Stimulated activated CD4-positive, alpha-beta T cell treated with anti-CD3 and anti-CD28 coated beads, Interleukin-15, amount 100 ng/mL, for 48 hours (primary cell): Measurements from ENCODE around the gene SNRNP200.

Source experiments
- DNase-seq, 2 donors: peaks; one replicate each; pipeline ENCODE4 v3.0.0-alpha.2; 2020; ENCODE audit warnings: low read depth in 2 of 2

Gene SNRNP200

DNA sequence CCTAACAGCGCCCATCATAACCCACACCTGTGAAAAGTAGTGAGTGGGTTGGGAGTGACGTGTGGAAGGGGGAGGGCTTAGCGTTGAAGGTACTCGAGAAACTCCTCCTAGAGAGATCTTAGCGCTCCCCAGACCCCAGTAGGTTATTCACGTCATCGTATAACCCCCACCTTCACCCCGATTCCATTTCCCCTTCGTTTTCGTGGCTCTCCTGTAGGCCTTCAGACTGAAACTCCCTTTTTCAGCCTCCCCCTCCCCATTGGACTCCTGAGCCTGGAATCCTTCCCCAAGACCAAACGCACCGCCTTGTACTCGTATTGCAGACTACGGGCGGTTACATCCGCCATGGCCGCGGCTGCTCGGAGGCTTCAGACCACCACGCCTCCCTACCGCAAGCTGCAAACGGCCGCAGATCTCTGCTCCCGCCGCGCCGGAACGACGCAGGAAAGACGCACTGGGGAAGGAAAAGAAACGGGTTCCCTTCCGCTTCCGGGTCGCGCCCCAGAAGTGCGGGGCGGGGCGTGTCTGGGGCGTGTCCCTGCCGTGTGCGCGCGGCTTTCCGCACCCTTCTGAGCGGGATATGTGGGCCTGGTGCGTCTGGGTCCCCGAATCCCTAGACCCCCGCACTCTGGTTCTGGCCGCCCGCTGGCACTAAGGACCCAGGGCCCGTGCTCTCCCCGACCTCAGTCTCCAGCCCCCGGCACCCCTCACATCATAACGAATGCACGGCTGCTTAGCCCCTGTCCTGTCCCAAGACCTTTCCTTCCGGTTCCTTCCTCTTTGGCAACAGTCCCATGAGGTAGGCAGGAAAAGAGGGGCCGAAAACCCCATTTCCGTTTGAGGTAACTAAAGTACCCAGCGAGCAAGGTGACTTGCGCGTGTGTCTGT lies at the start of gene SNRNP200:
Gene SNRNP200, minus strand, starts transcription at position 456 of the 888 bp plus-strand sequence. Its CDS starts 109 bp downstream, at position 347.
- peak; percentile 88 to 89 for DNase-seq

DNA sequence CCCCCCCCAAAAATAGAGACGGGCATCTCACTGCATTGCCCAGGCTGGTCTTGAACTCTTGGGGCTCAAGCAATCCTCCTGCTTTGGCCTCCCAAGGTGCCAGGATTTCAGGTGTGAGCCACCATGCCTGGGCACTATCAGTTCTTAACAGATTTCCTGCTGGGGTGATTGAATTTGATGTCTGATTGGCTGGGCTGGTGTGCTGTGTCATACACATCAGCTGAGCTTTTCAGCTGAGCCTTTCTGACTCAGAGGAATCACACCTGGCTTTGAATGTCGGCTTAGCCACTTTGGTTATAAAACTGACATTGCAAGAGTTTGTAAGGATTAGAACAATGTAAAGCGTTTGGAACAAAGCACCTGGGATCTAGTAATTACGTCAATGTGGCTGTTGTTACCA lies 49.1 kb upstream of the SNRNP200 start:
- DNase-seq, result no peak

DNA sequence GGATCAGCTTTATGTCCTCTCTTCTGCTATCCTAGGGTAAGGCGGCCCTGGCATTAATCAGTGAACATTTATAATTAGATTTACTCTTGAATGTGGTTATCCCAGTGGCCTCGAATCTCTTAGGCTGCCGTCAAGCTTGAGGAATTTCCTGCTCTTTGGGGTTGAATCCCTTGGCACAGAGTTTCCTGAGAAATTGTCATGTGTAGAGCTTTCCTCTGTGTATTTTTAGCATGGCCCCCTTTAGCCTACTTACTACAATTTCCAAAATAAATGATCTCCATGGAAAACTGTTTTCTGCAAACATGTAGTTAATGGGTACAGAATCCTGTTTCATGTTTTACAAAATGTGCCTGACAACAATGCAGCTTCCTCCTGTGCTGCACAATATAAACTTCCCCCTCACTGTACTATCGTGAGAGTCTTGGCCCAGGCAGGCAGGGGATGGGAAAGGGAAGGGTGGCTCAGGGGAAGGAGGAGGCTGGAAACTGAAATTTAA lies 48.3 kb upstream of the SNRNP200 start:
- no peak for DNase-seq

DNA sequence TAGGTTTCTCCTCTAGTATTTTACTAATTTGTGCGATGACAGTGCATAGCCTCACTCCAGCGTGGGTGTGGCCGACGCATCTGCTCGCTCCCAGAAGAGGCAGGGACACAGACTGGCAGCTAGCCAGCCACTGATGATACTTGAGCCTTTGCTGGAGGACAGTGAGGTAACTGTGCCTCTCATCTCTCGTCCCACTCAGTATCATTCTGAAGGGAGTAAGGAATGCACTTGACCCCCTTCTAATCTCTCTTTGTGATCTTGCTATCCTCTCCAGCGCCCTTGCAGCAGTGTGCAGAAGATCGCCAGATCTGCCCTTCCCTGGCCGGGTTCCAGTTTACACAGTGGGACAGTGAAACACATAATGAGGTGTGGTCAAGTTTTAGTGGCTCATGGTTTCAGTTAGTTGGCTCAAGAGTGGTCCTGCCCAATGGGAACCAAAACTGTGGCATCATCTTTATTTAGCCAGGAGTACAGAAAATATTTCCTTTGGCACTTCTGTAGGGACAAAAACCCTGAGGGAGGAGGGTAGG lies 47.8 kb upstream of the SNRNP200 start:
- DNase-seq, result no peak

DNA sequence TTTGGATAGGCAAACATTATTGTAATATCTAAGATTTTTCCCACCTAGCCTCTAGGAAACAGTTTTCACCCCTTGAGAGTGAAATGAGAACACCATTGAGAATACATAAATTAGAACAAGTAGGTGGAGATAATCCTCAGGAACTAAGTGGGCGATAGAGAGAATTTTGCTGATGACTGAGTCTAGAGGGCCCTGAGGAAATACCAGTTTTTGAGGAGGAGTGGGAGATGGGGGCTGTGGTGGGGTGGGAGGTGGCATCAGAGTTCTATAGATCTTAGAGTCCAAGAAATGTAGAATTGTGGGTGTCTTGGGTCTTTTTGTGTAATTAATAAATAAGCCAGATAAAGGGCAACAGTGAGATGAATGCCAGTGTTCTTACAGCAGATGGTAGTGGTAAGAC lies 42.0 kb upstream of the SNRNP200 start:
- no peak for DNase-seq

DNA sequence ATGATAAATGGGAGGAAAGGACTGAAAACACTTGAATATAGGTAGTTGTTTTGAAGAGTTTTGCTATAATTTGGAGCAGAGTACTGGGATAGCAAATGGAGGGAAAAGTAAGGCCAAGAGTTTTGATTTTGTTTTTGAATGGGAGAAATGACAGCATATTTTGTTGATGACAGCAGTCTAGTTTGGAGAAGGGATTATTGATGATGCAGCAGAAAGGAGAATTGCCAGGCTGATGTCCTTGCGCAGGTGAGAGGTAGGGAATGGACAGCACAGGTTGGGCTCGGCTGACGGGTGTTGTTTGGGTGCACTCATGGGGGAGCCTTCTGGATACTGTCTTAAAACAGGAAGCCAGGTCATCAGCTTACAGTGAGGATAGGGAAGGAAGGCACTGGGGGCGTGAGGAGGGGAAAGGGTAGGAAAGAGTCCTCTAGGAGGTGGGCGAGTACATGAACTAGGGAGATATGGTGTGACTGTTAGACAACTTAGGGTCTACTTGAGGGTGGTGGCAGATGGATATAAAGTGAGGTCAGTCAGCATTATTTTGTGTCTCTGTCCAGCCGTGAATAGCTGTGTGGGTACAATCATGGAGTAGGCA lies 40.6 kb upstream of the SNRNP200 start:
- DNase-seq, result no peak

DNA sequence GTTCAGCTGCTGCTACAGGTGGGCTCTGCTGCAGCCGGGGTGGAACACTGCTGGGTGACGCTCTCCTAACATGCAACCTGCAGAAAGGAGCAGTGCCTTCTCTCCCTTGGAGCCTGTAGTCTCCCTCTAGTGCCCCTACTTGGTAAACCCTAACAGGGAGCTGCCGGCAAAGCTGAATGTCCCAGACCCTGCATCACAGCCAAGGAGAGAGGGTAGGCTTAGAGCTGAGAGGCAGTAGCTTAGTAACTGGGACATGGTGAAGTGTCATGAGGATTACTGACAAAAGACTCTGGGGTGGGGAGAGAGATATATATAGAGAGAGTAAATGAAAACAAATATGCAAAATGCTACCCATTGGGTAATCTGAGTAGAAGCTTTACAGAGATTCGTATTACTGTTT lies 40.1 kb upstream of the SNRNP200 start:
- DNase-seq, result no peak

DNA sequence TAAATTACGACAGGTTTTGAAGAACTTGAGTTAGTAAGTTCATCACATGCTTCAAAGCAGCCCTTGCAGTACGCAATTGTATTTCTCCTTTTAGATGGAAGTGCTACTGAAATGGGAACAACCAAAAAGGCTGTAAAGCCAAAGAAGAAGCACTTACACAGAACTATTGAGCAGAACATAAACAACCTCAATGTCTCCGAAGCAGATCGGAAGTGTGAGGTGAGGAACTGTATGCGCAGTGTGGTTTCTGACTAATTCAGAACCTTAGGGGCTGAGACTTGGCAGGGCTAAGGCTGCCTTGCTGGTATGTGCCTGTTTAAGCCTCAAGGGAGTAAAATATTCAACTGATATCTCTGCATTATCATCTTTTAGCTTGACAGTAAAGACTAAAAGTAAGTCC lies 38.7 kb upstream of the SNRNP200 start:
- no peak for DNase-seq

DNA sequence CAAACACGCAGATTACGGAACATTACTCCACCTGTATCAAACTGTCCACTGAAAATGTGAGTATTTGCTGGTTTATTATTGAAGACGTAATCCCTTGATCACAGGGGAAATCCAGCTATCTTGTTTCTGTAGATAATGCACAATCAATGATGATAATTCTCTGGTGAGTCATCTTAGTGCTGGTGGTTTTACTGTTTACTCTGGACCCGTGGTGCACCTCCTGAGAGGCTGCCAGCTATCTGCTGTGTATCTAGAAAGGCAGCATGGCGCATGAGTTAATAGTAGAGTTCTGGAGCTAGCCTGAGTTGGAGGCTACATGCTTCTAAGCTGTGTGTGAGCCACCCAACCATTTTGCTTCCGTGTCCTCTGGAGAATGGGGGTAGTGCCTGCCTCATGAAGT lies 36.7 kb upstream of the SNRNP200 start:
- no peak for DNase-seq

DNA sequence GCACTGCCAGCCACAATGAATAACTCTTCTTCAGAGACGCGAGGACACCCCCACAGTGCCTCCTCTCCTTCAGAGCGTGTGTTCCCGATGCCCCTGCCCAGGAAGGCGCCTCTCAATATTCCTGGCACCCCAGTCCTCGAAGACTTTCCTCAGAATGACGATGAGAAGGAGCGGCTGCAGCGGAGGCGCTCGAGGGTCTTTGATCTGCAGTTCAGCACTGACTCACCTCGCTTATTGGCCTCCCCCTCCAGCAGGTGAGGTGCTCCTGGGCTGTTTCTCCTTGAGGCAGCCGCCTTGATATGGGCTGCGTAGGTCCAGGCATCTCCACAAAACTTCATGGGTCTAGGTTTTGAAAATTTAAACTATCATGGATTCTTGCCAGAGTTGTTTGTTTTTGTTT lies 36.3 kb upstream of the SNRNP200 start:
- no peak for DNase-seq

DNA sequence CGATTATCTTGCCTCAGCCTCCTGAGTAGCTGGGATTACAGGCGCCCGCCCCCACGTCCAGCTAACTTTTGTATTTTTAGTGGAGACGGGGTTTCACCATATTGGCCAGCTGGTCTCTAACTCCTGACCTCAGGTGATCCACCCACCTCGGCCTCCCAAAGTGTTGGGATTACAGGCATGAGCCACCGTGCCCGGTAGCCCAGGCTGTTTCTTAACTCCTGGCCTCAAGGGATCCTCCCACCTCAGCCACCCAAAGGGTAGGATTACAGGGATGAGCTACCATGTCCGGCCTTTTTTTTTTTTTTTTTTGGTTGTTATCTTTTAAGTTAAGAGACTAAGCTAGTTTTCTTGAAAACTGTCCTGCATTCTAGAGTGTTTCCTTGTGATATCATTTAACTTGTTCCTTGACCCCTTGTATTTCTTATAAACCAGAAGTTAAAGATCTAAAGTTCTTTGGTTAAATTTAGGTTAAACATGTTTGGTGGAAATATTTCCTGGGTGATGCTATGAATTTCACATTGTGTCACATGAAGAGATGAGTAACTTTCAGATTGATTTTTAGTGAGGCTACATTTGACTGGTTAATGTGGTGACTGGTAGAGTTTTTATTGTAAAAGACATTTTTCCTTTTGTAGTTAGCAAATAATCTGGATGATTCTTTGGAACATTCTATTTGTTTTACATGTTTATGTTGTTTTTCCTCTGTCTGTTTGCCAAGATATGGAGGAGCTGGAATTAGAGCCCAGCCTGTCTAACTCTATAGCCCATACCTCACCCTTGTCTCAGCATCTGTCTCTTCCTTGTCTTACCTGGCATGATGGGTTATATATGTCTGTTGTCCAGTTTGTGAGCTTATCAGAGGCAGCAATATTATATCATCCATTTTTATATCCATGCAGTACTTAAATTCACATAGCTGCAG lies 35.4 kb upstream of the SNRNP200 start:
- no peak for DNase-seq

DNA sequence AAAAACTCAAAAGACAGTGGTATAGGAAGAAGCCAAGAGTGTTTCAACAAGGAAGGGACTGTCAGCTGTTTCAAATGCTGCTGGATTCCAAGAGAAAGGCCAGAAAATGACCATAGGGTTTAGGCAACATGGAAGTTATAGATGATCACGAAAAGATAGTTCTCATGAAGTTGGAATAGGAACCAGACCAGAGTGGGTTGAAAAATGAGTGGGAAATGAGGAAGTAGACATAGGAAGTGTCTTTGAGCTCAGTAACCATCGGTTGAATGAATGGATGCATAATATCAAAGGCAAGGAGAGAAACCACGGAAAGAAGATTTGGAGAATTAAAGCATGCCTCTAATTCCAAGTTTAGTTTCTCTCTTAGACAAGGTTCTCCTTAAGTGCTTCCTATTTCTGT lies 31.5 kb upstream of the SNRNP200 start:
- DNase-seq, result no peak

DNA sequence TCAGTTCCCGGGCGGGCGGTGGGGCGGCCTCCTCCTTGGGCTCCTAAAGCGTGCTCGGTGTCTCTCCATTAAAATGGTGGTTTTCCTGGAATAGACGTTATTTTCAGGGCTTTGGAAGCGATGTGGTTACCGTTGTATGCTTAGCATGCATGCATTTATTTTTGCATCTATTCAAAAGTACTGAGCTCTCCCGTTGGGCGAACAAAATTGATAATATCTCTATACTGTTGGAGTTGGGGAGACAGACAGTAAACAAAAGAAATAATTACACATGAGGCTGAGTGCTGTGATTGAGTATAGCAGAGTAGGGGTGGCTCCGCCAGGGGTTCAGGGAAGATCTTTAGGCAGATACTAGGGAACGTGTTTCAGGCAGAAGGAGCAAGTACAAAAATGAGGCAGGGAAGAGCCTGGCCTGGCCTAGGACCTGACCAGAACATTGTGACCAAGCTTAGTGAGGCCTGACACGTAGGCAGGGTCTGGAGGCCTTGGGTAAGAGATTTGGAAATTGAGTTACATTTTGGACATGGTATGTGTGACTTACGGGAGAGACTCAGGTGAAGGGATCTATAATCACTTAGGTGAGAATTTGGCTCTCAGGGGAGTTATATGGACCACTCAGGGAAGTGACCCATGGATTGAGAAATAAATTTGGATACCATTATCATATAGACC lies 30.9 kb upstream of the SNRNP200 start:
- DNase-seq, result no peak

DNA sequence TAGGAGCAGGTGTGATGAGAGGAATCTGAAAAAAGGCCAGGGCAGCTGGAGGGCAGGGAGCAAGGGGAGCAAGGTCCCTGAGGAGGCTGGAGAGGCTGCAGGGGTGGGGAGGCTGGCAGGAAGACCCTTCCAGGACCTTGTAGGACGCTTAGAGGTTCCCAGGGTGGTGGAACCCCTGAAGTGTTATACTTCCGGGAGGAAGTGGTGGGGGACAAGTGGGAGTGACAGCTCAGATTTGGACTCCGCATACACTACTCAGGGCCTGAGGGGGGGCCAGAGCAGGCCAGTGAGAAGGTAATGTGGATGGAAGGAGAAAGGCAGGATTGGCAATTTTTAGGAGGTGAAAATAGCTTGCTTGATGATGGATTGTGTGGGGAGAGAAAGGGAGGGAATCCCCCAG lies 28.4 kb upstream of the SNRNP200 start:
- DNase-seq, result no peak

DNA sequence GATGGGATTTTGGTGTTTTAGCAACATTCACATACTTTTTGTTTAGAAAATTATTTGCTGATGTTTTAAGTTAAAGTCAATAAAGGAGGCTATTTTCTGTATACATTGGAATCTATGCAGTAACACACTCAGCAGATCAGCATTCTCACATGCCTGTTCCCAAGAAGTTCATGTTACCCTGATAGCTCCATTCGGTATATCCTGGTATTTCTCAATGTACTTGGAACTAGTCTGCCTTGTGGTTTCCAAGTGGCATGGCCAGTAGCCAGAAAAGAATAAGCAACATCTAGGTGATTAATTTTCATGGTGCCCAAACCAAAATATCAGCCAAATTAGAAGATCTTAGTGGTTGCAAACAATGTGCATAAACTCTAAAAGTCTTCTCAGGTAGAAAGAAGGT lies 25.1 kb upstream of the SNRNP200 start:
- DNase-seq, result no peak

DNA sequence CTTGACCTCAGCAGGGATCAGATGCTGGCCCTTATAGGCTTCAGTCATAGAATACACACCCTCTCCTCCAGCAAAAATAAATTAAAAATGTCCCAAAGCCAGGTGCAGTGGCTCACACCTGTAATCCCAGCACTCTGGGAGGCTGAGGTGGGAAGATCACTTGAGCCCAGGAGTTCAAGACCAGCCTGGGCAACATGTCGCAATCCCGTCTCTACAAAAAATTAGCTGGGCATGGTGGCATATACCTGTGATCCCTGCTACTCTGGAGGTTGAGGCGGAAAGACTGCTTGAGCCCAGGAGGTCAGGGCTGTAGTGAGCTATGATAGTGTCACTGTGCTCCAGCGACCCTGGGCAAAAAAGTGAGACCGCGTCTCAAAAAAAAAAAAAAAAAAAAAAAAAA lies 24.5 kb upstream of the SNRNP200 start:
- no peak for DNase-seq

DNA sequence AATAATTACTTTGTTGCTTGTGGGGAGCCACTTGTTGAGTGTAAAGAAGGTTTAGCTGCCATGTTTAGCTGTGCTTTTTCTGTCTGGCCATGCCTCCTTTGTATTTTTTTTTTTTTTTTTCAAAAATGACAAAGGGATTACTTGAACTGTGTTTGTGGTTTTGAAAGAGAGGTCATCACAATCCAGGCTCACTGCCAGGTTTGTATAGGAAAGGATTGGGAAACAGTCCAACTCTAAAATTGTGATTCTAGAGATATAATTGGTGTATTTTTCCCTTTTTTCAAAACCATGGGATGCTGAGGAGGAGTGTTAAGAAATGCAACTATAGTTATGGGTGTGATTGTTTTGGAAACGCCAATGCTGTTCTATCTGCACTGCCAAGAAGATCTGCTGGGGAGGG lies 24.1 kb upstream of the SNRNP200 start:
- DNase-seq, result no peak

DNA sequence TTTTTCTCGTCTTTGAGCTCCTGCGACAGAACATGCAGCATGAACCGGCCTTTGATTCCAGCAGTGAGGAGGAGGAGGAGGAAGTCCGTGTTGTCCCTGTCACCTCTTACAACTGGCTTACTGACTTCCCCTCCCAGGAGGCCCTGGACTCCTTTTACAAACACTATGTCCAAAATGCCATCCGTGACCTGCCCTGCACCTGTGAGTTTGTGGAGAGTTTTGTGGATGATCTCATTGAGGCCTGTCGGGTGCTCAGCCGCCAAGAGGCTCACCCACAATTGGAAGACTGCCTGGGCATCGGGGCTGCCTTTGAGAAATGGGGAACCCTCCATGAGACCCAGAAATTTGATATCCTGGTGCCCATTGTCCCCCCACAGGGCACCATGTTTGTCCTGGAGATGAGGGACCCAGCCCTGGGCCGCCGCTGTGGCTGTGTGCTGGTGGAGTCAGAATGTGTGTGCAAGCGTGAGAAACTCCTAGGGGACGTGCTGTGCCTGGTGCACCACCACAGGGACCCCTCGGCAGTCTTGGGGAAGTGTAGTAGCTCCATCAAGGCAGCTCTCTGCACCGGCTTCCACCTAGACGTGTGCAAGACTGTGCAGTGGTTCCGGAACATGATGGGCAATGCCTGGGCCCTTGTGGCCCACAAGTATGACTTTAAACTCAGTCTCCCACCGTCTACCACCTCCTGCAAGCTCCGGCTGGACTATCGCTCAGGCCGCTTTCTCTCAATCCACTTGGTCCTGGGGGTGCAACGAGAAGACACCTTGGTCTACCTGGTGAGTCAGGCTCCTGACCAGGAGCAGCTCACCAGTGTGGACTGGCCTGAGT lies 21.9 kb upstream of the SNRNP200 start:
- DNase-seq, result no peak

DNA sequence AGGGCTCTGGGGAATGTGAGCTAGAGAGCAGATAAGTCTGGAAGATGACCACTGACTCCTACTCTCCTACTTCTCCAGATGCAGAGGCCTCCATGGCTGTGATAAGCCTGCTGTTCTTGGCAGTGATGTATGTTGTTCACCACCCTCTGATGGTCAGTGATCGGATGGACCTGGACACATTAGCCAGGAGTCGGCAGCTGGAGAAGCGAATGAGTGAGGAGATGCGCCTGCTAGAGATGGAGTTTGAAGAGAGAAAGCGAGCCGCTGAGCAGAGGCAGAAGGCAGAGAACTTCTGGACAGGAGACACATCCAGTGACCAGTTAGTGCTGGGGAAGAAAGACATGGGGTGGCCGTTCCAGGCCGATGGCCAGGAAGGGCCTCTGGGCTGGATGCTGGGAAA lies 21.2 kb upstream of the SNRNP200 start:
- DNase-seq, result no peak

DNA sequence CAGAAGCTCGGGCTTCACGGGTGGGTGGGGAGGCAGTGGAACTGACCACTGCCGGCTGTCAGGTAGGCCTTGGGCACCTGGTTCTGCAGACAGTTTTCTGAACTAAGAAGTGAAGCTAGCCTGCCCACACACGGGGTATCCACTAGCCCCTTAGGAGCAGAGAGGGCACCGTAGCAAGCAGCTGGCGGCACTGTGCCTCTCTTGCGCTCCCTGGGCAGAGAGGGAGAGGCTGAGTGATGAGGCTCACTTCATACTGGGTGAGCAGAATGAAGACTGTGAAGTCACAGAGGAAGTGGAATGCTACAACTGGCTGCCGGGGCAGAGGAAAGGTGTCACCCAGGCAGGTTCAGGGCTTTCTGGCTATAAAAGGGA lies 20.5 kb upstream of the SNRNP200 start:
- no peak for DNase-seq
